ENCODE results near the gene LRRC27. TPM values are rescaled to one million over a fixed set of nuclear protein-coding genes. Genes with fewer than 3 reads are reported as not detected.

LRRC27 gene
- polyA plus RNA-seq, 2 donors = 2.3 to 2.6 TPM

DNA sequence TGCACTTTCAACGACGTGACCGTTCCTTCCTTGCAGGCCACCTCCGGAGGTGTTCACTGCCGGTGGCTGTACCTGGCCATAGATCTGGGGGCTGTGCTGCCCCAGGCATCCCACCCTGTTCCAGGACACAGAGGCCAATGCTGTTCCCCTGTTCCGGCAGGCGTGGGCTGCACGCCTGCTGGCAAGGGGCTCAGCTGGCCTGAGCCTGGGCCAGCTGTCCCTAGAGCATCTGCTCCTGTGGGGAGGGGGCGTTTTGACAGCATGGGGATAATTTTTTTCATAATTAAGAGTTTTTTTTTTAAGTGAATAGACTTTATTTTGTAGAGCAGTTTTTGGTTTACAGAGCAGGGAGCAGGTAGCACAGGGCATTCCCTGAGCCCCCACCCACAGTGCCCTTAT, 93.8 kb downstream of the LRRC27 start:
- H3K27ac ChIP-seq (ENCODE audit: low read depth in 2 of 2, low read length in 1 of 2) = no peak overlapping the region
- no peak overlapping the region for H3K4me3 ChIP-seq (ENCODE audit: low read depth in 1 of 2, low read length in 2 of 2)
- peaks cover 0 to 14% of the 10 kb centered on the region in 2 donors for H3K36me3 ChIP-seq (ENCODE audit: control insufficient read depth in 2 of 2, insufficient read depth in 2 of 2, low read length in 1 of 2)
- H3K27me3 ChIP-seq (ENCODE audit: control insufficient read depth in 1 of 2, insufficient read depth in 2 of 2, low read length in 2 of 2) = no peaks in the 10 kb centered on the region
- peaks cover 0 to 4% of the 10 kb centered on the region in 2 donors for H3K9me3 ChIP-seq (ENCODE audit: control insufficient read depth in 2 of 2, insufficient read depth in 1 of 2, low read depth in 1 of 2, low read length in 1 of 2)
- peaks cover 28 to 50% of the 10 kb centered on the region in 2 donors for H3K4me1 ChIP-seq (ENCODE audit: control insufficient read depth in 2 of 2, insufficient read depth in 2 of 2, low read length in 1 of 2)
- 90 to 96% methylated on average over 9 of the region's 9 CpGs for WGBS, 2 donors

DNA sequence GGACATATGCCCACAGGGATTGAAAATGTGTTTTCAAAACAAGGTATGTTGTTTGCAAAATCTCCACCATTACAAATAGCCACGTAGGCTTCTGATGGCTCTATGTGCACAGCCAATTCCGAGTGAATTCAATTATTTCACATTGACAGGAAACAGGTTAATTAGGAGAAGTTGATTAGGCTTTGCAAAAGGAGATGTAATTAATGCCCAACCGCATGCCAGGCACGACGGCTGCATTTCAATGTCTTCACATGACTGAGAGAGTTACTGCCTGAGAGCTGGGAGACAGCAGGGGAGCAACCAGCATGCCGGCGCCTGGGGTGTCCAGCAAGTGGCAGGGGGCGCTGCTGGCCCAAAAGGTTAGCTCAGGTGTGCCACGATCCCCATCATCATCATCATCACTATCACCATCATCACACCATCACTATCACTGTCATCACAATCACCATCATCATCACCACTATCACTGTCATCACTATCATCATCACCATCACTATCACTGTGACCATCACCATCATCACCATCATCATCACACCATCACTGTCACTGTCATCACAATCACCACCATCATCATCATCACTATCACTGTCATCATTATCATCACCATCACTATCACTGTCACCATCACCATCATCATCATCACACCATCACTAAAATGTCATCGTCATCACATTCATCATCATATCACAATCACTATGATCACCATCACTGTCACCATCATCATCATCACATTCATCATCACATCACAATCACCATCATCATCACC, 95.2 kb downstream of the LRRC27 start:
- Histone ChIP-seq H3K36me3 (ENCODE audit: control insufficient read depth in 2 of 2, insufficient read depth in 2 of 2, low read length in 1 of 2) (peaks cover 0 to 14% of the 10 kb centered on the region in 2 donors), H3K27ac (ENCODE audit: low read depth in 2 of 2, low read length in 1 of 2) (no peak overlapping the region), H3K9me3 (ENCODE audit: control insufficient read depth in 2 of 2, insufficient read depth in 1 of 2, low read depth in 1 of 2, low read length in 1 of 2) (peaks cover 0 to 4% of the 10 kb centered on the region in 2 donors), H3K27me3 (ENCODE audit: control insufficient read depth in 1 of 2, insufficient read depth in 2 of 2, low read length in 2 of 2) (no peaks in the 10 kb centered on the region), H3K4me3 (ENCODE audit: low read depth in 1 of 2, low read length in 2 of 2) (no peak overlapping the region), H3K4me1 (ENCODE audit: control insufficient read depth in 2 of 2, insufficient read depth in 2 of 2, low read length in 1 of 2) (peaks cover 15 to 38% of the 10 kb centered on the region in 2 donors)
- 85 to 89% methylated on average over 10 of the region's 10 CpGs for WGBS, 2 donors

DNA sequence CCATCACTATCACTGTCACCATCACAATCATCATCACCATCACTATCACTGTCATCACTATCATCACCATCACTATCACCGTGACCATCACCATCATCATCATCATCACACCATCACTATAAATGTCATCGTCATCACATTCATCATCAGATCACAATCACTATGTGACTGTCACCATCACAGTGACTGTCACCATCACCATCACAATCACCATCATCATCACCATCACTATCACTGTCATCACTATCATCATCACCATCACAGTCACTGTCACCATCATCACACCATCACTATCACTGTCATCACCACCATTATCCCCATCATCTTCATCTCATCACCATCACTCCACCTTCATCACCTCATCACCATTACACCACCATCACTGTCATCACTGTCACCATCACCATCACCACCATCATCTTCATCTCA, 96.0 kb downstream of the LRRC27 start:
- no peak overlapping the region for H3K4me3 ChIP-seq (ENCODE audit: low read depth in 1 of 2, low read length in 2 of 2)
- H3K9me3 ChIP-seq (ENCODE audit: control insufficient read depth in 2 of 2, insufficient read depth in 1 of 2, low read depth in 1 of 2, low read length in 1 of 2) = peaks cover 0 to 4% of the 10 kb centered on the region in 2 donors
- H3K4me1 ChIP-seq (ENCODE audit: control insufficient read depth in 2 of 2, insufficient read depth in 2 of 2, low read length in 1 of 2) = peaks cover 14 to 36% of the 10 kb centered on the region in 2 donors
- H3K27me3 ChIP-seq (ENCODE audit: control insufficient read depth in 1 of 2, insufficient read depth in 2 of 2, low read length in 2 of 2) = no peaks in the 10 kb centered on the region
- peaks cover 0 to 14% of the 10 kb centered on the region in 2 donors for H3K36me3 ChIP-seq (ENCODE audit: control insufficient read depth in 2 of 2, insufficient read depth in 2 of 2, low read length in 1 of 2)
- H3K27ac ChIP-seq (ENCODE audit: low read depth in 2 of 2, low read length in 1 of 2) = no peak overlapping the region
- 95 to 96% methylated on average over 2 of the region's 2 CpGs for WGBS, 2 donors

DNA sequence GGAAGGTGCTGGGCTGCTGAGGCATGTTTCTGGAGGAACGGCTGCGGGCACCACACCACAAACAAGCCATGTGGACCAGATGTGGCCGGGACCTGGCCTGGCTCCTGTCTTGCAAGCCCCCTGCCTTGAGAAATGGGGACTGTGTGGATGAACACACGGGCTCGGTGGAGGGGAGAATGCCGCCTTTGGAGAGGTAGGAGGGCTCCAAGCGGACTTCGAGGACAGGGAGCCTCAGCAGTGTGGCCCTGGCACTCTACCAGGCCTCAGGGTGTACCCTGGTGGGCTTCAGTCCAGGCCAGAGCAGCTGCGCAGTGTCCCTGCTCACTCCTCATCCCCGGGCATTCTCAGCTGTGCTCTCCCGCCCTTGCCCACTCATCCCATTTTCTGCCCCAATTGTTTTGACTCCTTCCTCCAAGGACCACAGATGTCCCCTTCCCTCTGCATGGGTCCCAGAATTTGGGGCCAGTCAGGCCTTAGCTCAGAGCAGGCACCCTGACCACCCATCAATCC, 96.5 kb downstream of the LRRC27 start:
- 96 to 99% methylated on average over 11 of the region's 11 CpGs for WGBS, 2 donors
- H3K4me1 ChIP-seq (ENCODE audit: control insufficient read depth in 2 of 2, insufficient read depth in 2 of 2, low read length in 1 of 2) = peaks cover 14 to 30% of the 10 kb centered on the region in 2 donors
- H3K9me3 ChIP-seq (ENCODE audit: control insufficient read depth in 2 of 2, insufficient read depth in 1 of 2, low read depth in 1 of 2, low read length in 1 of 2) = peaks cover 0 to 4% of the 10 kb centered on the region in 2 donors
- H3K27me3 ChIP-seq (ENCODE audit: control insufficient read depth in 1 of 2, insufficient read depth in 2 of 2, low read length in 2 of 2) = no peaks in the 10 kb centered on the region
- no peak overlapping the region for H3K4me3 ChIP-seq (ENCODE audit: low read depth in 1 of 2, low read length in 2 of 2)
- H3K36me3 ChIP-seq (ENCODE audit: control insufficient read depth in 2 of 2, insufficient read depth in 2 of 2, low read length in 1 of 2) = peaks cover 0 to 14% of the 10 kb centered on the region in 2 donors
- no peak overlapping the region for H3K27ac ChIP-seq (ENCODE audit: low read depth in 2 of 2, low read length in 1 of 2)

Other genes with a start within 250 kb of the LRRC27 start
- gene DPYSL4, start 145.2 kb upstream of the LRRC27 start, polyA plus RNA-seq = under 1 TPM; 0.26 to 0.52 TPM
- gene STK32C, start 24.2 kb upstream of the LRRC27 start, polyA plus RNA-seq = 1 to 10 TPM; 4.5 to 5.6 TPM
- gene PWWP2B, start 65.0 kb downstream of the LRRC27 start, polyA plus RNA-seq = 10 to 100 TPM; 17.6 to 33.4 TPM
- gene INPP5A, start 205.6 kb downstream of the LRRC27 start, polyA plus RNA-seq = 10 to 100 TPM in 1 of 2 donors, 1 to 10 TPM in 1; 9.2 to 12.7 TPM